Upper lobe of left lung (tissue), 4 donors: ENCODE data around the gene GNG5.

Source experiments
- CTCF ChIP-seq, 6 experiments: fragments of 450-650 bp in 4 of 6; fragments of 200-600 bp in 2 of 6; sonication (generic) in 2 of 6; IDR thresholded peaks; one replicate each; pipeline ENCODE4 v1.5.1; 2016 to 2019; ENCODE audit warnings: antibody characterized with exemption in 6 of 6
- EP300 ChIP-seq, 4 donors: sonication (generic); formaldehyde crosslinking; IDR thresholded peaks; one replicate each; pipeline ENCODE4 v1.5.1; 2017; ENCODE audit warnings: antibody characterized with exemption in 4 of 4, control low read depth in 2 of 4
- POLR2A ChIP-seq, 4 donors: fragments of 450-650 bp; IDR thresholded peaks; one replicate each; pipeline ENCODE4 v1.5.1; 2016 to 2017; ENCODE audit warnings: antibody characterized with exemption in 4 of 4, mild to moderate bottlenecking in 2 of 4
- POLR2AphosphoS5 ChIP-seq, 2 donors: sonication (generic); formaldehyde crosslinking; IDR thresholded peaks; one replicate each; pipeline ENCODE4 v1.5.1; 2017; ENCODE audit warnings: antibody characterized with exemption in 2 of 2

- TF ChIP-seq CTCF (IDR thresholded peaks at IDR 0.05) = no peak
- TF ChIP-seq EP300 (IDR thresholded peaks at IDR 0.05) = no peak
- no peak for TF ChIP-seq POLR2A (IDR thresholded peaks at IDR 0.05)
- TF ChIP-seq POLR2AphosphoS5 (IDR thresholded peaks at IDR 0.05) = no peak
Measured at GRCh38 chr1:84497631-84498275, 8.6 kb downstream of the GNG5 start.
